T-cell (primary cell): ENCODE data around the gene TFEB. TPM values are rescaled to one million over a fixed set of nuclear protein-coding genes. Genes with fewer than 3 reads are reported as not detected.
"Not testable (repeated sequence)": the region's sequence is repeated elsewhere in the genome, so short reads cannot be mapped to it uniquely, and the experiment has no call there.

Experiments used
- ATAC-seq, 4 experiments: fragments of 200-7000 bp in 3 of 4; fragments of 150-1000 bp in 1 of 4; cut with Tn5 transposase; replicated peaks in 1 of 4; 1 replicate in 3 of 4; 2 replicates in 1 of 4; pipeline ENCODE4 v1.10.0; 2021; ENCODE audit warnings: moderate library complexity in 3 of 4, mild to moderate bottlenecking in 2 of 4, moderate number of reproducible peaks in 1 of 4
- CTCF ChIA-PET, 2 donors: fragments of 300-600 bp; sonication (Branson Sonifier 250); formaldehyde crosslinking; loops; one replicate each; lab custom pipeline; 2022; ENCODE audit warnings: antibody characterized with exemption in 2 of 2; lab: Charles Lee
- POLR2A ChIA-PET, 2 donors: fragments of 300-600 bp; sonication (Branson Sonifier 250); formaldehyde crosslinking; loops; one replicate each; lab custom pipeline; 2022; ENCODE audit warnings: antibody characterized with exemption in 2 of 2; lab: Charles Lee
- DNase-seq, 35 experiments: peaks; one replicate each; pipeline versions ENCODE4 v3.0.0 to v3.0.0-alpha.2; 2013 to 2023
- H3K27ac ChIP-seq: one replicate; pipeline ENCODE4 v1.5.1; 2013; ENCODE audit warnings: low read length
- H3K27me3 ChIP-seq, 2 experiments: replicated peaks in 1 of 2; 1 replicate in 1 of 2; 2 replicates in 1 of 2; pipeline versions ENCODE4 v1.6.1 to v1.7.0; 2013; ENCODE audit warnings: low read length in 1 of 2, mixed read lengths in 1 of 2; ENCODE audit not compliant: control insufficient read depth in 2 of 2, insufficient read depth in 2 of 2; ENCODE audit errors: extremely low read depth in 1 of 2
- H3K36me3 ChIP-seq, 2 donors: 1 replicate in 1 of 2; 2 replicates in 1 of 2; pipeline versions ENCODE4 v1.6.1 to v1.7.0; 2013; ENCODE audit warnings: low read length in 1 of 2; ENCODE audit not compliant: control insufficient read depth in 2 of 2, insufficient read depth in 1 of 2; ENCODE audit errors: extremely low read depth in 1 of 2
- H3K4me1 ChIP-seq, 2 experiments: 1 replicate in 1 of 2; 2 replicates in 1 of 2; pipeline versions ENCODE4 v1.6.1 to v1.7.0; 2013; ENCODE audit warnings: low read length in 2 of 2, mixed read lengths in 1 of 2; ENCODE audit not compliant: insufficient read depth in 2 of 2, control insufficient read depth in 1 of 2; ENCODE audit errors: extremely low read depth in 1 of 2
- H3K4me3 ChIP-seq, 2 donors: 1 replicate in 1 of 2; 2 replicates in 1 of 2; pipeline versions ENCODE4 v1.5.1 to v1.7.0; 2013; ENCODE audit warnings: mild to moderate bottlenecking in 2 of 2, low read length in 1 of 2, moderate library complexity in 1 of 2; ENCODE audit not compliant: control insufficient read depth in 1 of 2; ENCODE audit errors: extremely low read depth in 1 of 2
- H3K9me3 ChIP-seq: 2 replicates; pipeline ENCODE4 v1.7.0; 2013
- H3K27ac Mint-ChIP-seq, 2 donors: one replicate each; pipeline ENCODE4 v1.8.0; 2020 to 2021; ENCODE audit warnings: mild to moderate bottlenecking in 2 of 2, mixed read lengths in 2 of 2
- H3K27me3 Mint-ChIP-seq, 2 donors: one replicate each; pipeline ENCODE4 v1.8.0; 2021 to 2022; ENCODE audit warnings: mixed read lengths in 2 of 2
- H3K36me3 Mint-ChIP-seq: one replicate; pipeline ENCODE4 v1.8.0; 2021; ENCODE audit warnings: mixed read lengths
- H3K4me1 Mint-ChIP-seq, 3 donors: one replicate each; pipeline ENCODE4 v1.8.0; 2020 to 2022; ENCODE audit warnings: mixed read lengths in 3 of 3, mild to moderate bottlenecking in 1 of 3
- H3K4me3 Mint-ChIP-seq, 3 donors: one replicate each; pipeline ENCODE4 v1.8.0; 2020 to 2022; ENCODE audit warnings: mild to moderate bottlenecking in 3 of 3, mixed read lengths in 3 of 3, moderate library complexity in 3 of 3
- H3K9me3 Mint-ChIP-seq, 3 donors: one replicate each; pipeline ENCODE4 v1.8.0; 2020 to 2022; ENCODE audit warnings: mixed read lengths in 3 of 3
- WGBS: methylation state at CpG from one replicate; pipeline ENCODE4 v1.1.5; 2013; ENCODE audit warnings: missing lambda C conversion rate; ENCODE audit not compliant: insufficient coverage; 5-methylcytosine and 5-hydroxymethylcytosine counted together
- total RNA-seq, 35 experiments: library from RNA in 6 of 35; stranded (reverse) in 6 of 35; fragments of 120-200 nt in 1 of 35; gene quantifications; one replicate each; pipeline versions ENCODE4 v1.2.1 to v1.2.4 and lab custom pipeline; 2013 to 2026

The TFEB gene
- total RNA-seq, 5 donors from 2014 or later (not counting 1 experiment from before 2014, with no cell fraction given), result 18.9 to 28.1 (median 19.5) TPM

DNA sequence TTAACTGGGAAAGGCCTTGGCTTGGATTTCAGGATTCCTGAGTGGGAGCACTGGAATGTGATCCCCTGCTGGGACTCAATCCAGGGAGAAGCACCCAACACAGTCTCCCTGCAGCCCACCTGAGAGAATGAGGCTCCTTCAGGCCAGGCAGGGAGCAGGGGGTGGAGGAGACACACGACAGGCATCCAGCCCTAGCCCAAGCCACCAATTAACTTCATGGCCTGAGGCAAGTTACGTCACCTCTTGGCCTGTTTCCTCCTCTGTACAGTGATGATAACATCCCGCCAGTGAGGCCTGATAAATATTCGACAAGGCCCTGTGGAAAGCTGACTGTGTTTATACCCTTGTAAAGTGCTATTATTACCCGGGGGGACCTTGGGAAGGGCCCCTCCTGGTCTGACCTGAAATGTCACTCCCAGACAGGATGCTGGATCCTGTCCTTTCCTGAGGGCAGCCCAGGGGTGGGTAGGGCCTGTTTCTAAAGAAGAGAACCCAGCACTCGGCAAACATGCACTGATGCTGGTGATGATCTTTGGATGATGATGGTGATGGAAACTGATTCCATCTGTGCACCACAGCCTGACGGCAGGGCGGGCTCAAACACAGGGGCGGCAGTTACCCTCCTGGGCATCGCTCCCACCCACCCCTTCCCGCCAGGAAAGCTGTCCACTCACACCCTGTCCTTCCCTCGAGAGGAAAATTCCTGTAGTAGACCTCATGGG is 31.9 kb upstream of the TFEB start:
- no peak for DNase-seq
- no peak overlapping the region for H3K4me3 ChIP-seq
- no peaks in the 10 kb centered on the region for H3K9me3 ChIP-seq
- CTCF ChIA-PET, result no interaction called here
- no peak overlapping the region for H3K27ac ChIP-seq
- Mint-ChIP-seq H3K4me3 (no peak overlapping the region), H3K27me3 (peaks cover 0 to 3% of the 10 kb centered on the region in 2 donors), H3K4me1 (peaks cover 0 to 6% (median 3%) of the 10 kb centered on the region in 3 donors), H3K9me3 (no peaks in the 10 kb centered on the region), H3K36me3 (peaks cover 13% of the 10 kb centered on the region), H3K27ac (no peak overlapping the region)
- ATAC-seq, result no peak
- peaks cover 0 to 4% of the 10 kb centered on the region in 2 experiments for H3K4me1 ChIP-seq
- H3K36me3 ChIP-seq, result peaks cover 0 to 13% of the 10 kb centered on the region in 2 donors
- POLR2A ChIA-PET, result no interaction called here
- 80% methylated on average over 3 of the region's 12 CpGs for WGBS
- H3K27me3 ChIP-seq, result no peaks in the 10 kb centered on the region

DNA sequence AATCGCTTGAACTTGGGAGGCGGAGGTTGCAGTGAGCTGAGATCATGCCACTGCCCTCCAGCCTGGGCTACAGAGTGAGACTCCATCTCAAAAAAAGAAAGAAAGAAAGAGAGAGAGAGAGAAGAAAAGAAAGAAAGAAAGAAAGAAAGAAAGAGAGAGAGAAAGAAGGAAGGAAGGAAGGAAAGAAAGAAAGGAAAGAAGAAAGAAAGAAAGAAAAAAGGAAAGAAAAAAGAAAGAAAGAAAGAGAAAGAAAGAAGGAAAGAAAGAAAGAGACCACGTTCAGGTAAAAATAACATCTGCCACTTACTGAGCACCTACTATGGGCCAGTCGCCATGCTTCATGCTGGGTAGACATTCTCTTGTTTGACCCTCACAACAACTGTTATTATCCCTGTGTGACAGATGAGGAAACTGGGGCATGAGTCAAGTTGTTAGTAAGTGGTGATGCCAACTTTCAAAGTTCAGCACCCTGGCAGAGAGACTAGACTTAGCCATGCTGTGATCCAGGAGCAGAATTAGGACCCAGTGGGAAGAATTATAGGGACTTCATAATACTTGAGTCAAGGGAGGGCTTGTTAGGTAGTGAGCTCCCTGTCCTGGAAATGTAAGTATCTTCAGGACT is 30.7 kb upstream of the TFEB start:
- H3K27ac ChIP-seq, H3K36me3 Mint-ChIP-seq, H3K9me3 ChIP-seq, DNase-seq, H3K27me3 Mint-ChIP-seq, H3K4me3 ChIP-seq, H3K4me1 ChIP-seq, H3K4me3 Mint-ChIP-seq, H3K27ac Mint-ChIP-seq, H3K9me3 Mint-ChIP-seq, H3K36me3 ChIP-seq, CTCF ChIA-PET, POLR2A ChIA-PET, H3K27me3 ChIP-seq, H3K4me1 Mint-ChIP-seq, ATAC-seq: not testable (repeated sequence)
- WGBS, result no CpG with 5 or more reads among the region's 4 CpGs

DNA sequence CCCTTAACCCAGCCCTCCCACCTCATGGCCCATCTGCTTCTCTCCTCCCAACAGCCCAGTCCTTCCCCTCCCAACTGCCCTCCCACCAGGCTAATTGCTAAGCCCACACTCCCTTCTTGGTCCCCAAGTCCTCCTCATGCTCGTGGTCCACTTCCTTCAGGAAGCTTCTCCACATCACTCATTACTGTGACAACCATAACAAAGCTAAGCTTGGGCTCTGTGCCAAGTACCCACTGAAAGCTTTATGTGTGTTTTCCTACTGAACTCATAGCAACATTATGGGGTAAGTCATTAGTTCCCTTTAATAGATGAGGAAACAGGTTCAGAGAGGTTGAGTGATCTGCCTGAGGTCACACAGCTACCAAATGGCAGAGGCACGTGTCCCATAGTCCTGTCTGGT is 28.1 kb upstream of the TFEB start:
- Mint-ChIP-seq H3K4me1 (peaks cover 0 to 6% (median 3%) of the 10 kb centered on the region in 3 donors), H3K27me3 (peaks cover 0 to 3% of the 10 kb centered on the region in 2 donors), H3K4me3 (no peak overlapping the region), H3K27ac (no peak overlapping the region), H3K9me3 (no peaks in the 10 kb centered on the region), H3K36me3 (no peaks in the 10 kb centered on the region)
- 20% methylated on average over 2 of the region's 2 CpGs for WGBS
- CTCF ChIA-PET, result interaction anchor here in 1 of 2 donors (0.6 kb wide), 1 partner anchor 1831 kb away, joined by 3 read pairs; no protein-coding TSS in a partner anchor
- DNase-seq (no peak), ATAC-seq (no peak)
- Histone ChIP-seq H3K36me3 (no peaks in the 10 kb centered on the region), H3K27ac (no peak overlapping the region), H3K9me3 (no peaks in the 10 kb centered on the region), H3K4me1 (no peaks in the 10 kb centered on the region), H3K27me3 (peaks cover 0 to 2% of the 10 kb centered on the region in 2 experiments), H3K4me3 (no peak overlapping the region)
- POLR2A ChIA-PET, result no interaction called here

DNA sequence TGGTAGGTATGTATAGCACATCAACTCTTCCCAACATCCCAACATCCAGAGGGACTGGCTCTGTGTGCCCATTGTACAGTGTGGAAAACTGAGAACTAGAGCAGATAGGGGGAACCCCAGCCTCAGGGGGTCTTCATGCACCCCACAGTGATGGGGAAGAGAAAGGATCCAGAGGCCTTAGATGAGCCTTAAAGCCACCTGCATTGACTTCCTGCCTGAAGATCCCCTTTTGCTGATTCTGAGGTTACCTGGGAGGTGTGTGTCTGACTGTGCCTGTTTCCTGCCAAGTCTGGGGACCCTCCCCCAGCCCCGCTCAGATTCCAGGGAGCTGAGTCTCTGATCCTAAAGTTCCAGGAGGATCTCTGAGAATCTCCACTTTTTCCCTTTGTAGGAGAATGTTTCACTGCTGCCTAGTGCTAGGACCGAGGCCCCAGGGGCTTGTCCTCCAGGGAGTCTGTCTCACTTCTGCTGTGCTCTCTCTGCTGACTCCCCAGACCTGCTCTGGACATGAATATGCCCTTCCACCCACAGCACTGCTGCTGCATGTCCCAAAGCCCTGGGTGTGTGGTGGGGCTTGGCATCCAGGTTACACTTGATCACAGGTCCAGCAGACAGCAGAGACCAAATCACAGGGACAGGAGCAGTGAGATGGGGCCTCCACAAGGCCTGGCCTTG is 24.6 kb upstream of the TFEB start:
- POLR2A ChIA-PET, result no interaction called here
- no peak overlapping the region for H3K4me3 Mint-ChIP-seq

DNA sequence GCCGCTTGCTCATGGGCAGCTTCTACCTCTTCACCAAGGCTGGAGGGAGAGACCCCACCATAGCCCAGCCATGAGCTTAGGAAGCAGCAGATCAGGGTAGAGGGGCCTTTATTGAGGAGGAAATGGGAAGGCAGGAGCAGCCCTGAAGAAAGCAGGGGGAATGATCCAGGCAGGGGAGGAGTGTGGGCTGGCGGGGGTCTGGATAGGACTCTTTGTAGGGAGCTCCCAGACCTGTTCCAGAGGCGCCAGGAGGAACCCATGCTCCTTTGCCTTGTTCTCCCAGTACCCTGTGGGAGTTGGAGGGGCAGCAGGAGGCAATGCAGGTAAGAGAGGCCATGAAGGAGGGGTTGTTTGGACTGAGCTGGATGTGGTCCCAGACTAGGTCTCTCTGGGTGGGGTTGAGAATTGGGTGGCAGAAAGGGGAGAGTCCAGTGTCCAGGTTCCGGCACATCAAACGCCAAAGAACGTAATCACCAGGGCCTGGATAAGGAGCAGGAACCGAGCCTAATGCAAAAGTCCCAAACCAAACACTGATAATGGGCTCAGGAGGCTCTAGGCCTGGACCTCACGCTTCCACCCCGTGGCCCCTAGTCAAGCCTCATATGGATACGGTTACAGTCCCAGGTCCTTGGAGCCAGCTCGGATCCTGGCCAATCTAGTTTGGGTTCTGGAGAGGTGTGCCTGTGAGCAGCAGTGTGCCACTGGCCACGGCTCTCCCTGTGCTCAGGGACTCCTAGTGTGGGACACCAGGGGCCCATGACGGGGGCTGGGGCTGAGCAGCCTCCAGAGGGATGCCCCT is 23.9 kb upstream of the TFEB start:
- H3K27me3 ChIP-seq, result peaks cover 0 to 10% of the 10 kb centered on the region in 2 experiments
- H3K4me3 ChIP-seq, result no peak overlapping the region
- peaks cover 0 to 3% (median 0%) of the 10 kb centered on the region in 3 donors for H3K4me1 Mint-ChIP-seq
- ChIA-PET CTCF (no interaction called here), POLR2A (no interaction called here)
- ATAC-seq, result no peak
- no peak for DNase-seq
- H3K4me3 Mint-ChIP-seq, result no peak overlapping the region
- peaks cover 0 to 3% of the 10 kb centered on the region in 2 donors for H3K27me3 Mint-ChIP-seq
- 73% methylated on average over 7 of the region's 13 CpGs for WGBS
- no peaks in the 10 kb centered on the region for H3K9me3 Mint-ChIP-seq
- H3K36me3 Mint-ChIP-seq, result no peaks in the 10 kb centered on the region
- H3K27ac ChIP-seq, result no peak overlapping the region
- no peaks in the 10 kb centered on the region for H3K36me3 ChIP-seq
- no peaks in the 10 kb centered on the region for H3K9me3 ChIP-seq
- no peak overlapping the region for H3K27ac Mint-ChIP-seq
- H3K4me1 ChIP-seq, result peaks cover 2 to 3% of the 10 kb centered on the region in 2 experiments

More for the DNA sequence above, 24.6 kb upstream of the TFEB start:
- ATAC-seq (no peak), DNase-seq (no peak)
- H3K9me3 Mint-ChIP-seq, result no peaks in the 10 kb centered on the region
- no peaks in the 10 kb centered on the region for H3K36me3 ChIP-seq
- H3K4me3 ChIP-seq, result no peak overlapping the region
- peaks cover 2 to 3% of the 10 kb centered on the region in 2 experiments for H3K4me1 ChIP-seq
- H3K9me3 ChIP-seq, result no peaks in the 10 kb centered on the region
- peaks cover 0 to 10% of the 10 kb centered on the region in 2 experiments for H3K27me3 ChIP-seq
- H3K27me3 Mint-ChIP-seq, result peaks cover 0 to 3% of the 10 kb centered on the region in 2 donors
- CTCF ChIA-PET, result no interaction called here
- no peak overlapping the region for H3K27ac ChIP-seq
- no CpG with 5 or more reads among the region's 2 CpGs for WGBS
- H3K36me3 Mint-ChIP-seq, result no peaks in the 10 kb centered on the region
- no peak overlapping the region for H3K27ac Mint-ChIP-seq
- peaks cover 0 to 3% (median 0%) of the 10 kb centered on the region in 3 donors for H3K4me1 Mint-ChIP-seq

DNA sequence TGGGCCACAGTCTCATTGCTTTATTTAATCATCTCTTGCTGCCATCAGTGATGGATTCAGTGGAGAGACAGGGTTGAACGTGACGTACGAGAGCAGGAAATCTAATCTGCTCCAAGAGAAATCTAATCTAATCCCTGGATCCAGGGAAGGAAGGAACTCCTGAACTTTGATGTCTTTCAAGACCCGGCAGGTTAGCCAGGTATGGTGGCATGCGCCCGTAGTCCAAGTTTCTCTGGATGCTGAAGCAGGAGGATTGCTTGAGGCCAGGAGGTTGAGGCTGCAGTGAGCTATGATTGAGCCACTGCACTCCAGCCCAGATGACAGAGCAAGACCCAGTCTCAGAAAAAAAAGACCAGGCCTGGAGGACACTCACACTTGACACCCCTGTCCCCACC is 23.2 kb upstream of the TFEB start:
- no peaks in the 10 kb centered on the region for H3K9me3 Mint-ChIP-seq
- H3K36me3 Mint-ChIP-seq, result no peaks in the 10 kb centered on the region
- Histone ChIP-seq H3K9me3 (no peaks in the 10 kb centered on the region), H3K4me1 (peaks cover 2 to 3% of the 10 kb centered on the region in 2 experiments), H3K27me3 (peaks cover 0 to 10% of the 10 kb centered on the region in 2 experiments), H3K36me3 (no peaks in the 10 kb centered on the region), H3K27ac (no peak overlapping the region), H3K4me3 (no peak overlapping the region)
- H3K27me3 Mint-ChIP-seq, result peaks cover 0 to 3% of the 10 kb centered on the region in 2 donors
- ATAC-seq (no peak), DNase-seq (no peak)
- H3K4me3 Mint-ChIP-seq, result no peak overlapping the region
- no peak overlapping the region for H3K27ac Mint-ChIP-seq
- 96% methylated on average over 3 of the region's 6 CpGs for WGBS
- ChIA-PET CTCF (no interaction called here), POLR2A (no interaction called here)
- peaks cover 0 to 3% (median 0%) of the 10 kb centered on the region in 3 donors for H3K4me1 Mint-ChIP-seq
